PFSK-1 (cell line): ENCODE data around the gene IL4R.

Source experiments
- FOXP2 ChIP-seq: optimal IDR thresholded peaks from 2 replicates; pipeline ENCODE3; 2011; ENCODE audit warnings: borderline replicate concordance, control low read depth, inconsistent platforms; ENCODE audit not compliant: insufficient read depth; ENCODE audit errors: extremely low read length, extremely low read depth
- POLR2AphosphoS5 ChIP-seq: IDR thresholded peaks from 2 replicates; pipeline ENCODE4 v1.6.1; 2012; ENCODE audit warnings: low read depth, mild to moderate bottlenecking, control low read depth, low read length, moderate library complexity
- REST ChIP-seq, 2 experiments: IDR thresholded peaks; 2 replicates each; pipeline versions ENCODE4 v1.6.1 to v1.8.0; 2011 to 2012; ENCODE audit warnings: low read depth in 2 of 2, low read length in 2 of 2, control low read depth in 1 of 2, inconsistent platforms in 1 of 2, mild to moderate bottlenecking in 1 of 2, moderate library complexity in 1 of 2; ENCODE audit not compliant: insufficient read depth in 1 of 2
- SIN3A ChIP-seq: IDR thresholded peaks from 2 replicates; pipeline ENCODE4 v1.6.1; 2012; ENCODE audit warnings: mild to moderate bottlenecking, low read length, moderate library complexity, borderline replicate concordance; ENCODE audit not compliant: insufficient read depth
- TAF1 ChIP-seq: IDR thresholded peaks from 2 replicates; pipeline ENCODE4 v1.6.1; 2012; ENCODE audit warnings: low read length, control low read depth, borderline replicate concordance; ENCODE audit not compliant: insufficient read depth

Gene IL4R

GRCh38 chr16:27337024-27337423 is 23.2 kb downstream of the IL4R start:
- no peak for TF ChIP-seq TAF1

- TF ChIP-seq FOXP2 (no peak), REST (IDR thresholded peaks at IDR 0.05; ENCODE audit: insufficient read depth in 1 of 2, low read depth in 2 of 2, low read length in 2 of 2) (no peak), POLR2AphosphoS5 (no peak), SIN3A (no peak), TAF1 (no peak)
Measured at GRCh38 chr16:27339180-27339579, 25.4 kb downstream of the IL4R start.

- no peak for TF ChIP-seq TAF1
- TF ChIP-seq FOXP2: no peak
- no peak for TF ChIP-seq REST (IDR thresholded peaks at IDR 0.05; ENCODE audit: insufficient read depth in 1 of 2, low read depth in 2 of 2, low read length in 2 of 2)
- TF ChIP-seq SIN3A: no peak
- TF ChIP-seq POLR2AphosphoS5: no peak
Measured at GRCh38 chr16:27340654-27341053, 26.9 kb downstream of the IL4R start.

- TF ChIP-seq TAF1 (no peak), FOXP2 (no peak)
Measured at GRCh38 chr16:27341549-27341948, 27.8 kb downstream of the IL4R start.

- TF ChIP-seq SIN3A (no peak), TAF1 (no peak), FOXP2 (no peak), REST (IDR thresholded peaks at IDR 0.05; ENCODE audit: insufficient read depth in 1 of 2, low read depth in 2 of 2, low read length in 2 of 2) (no peak), POLR2AphosphoS5 (no peak)
Measured at GRCh38 chr16:27341971-27342370, 28.2 kb downstream of the IL4R start.

GRCh38 chr16:27344721-27345120 is 30.9 kb downstream of the IL4R start:
- no peak for TF ChIP-seq SIN3A
- no peak for TF ChIP-seq POLR2AphosphoS5
- TF ChIP-seq FOXP2: no peak
- no peak for TF ChIP-seq REST (IDR thresholded peaks at IDR 0.05; ENCODE audit: insufficient read depth in 1 of 2, low read depth in 2 of 2, low read length in 2 of 2)
- no peak for TF ChIP-seq TAF1
